Hippocampal formation (tissue), 2 donors: ENCODE measurements around the gene CFAP46.
"Not testable (repeated sequence)": the region's sequence is repeated elsewhere in the genome, so short reads cannot be mapped to it uniquely, and the experiment has no call there.

Source experiments
- DNase-seq, 2 donors: peaks; one replicate each; lab custom pipeline; 2025; lab: John Stamatoyannopoulos, UW

Gene CFAP46

GRCh38 chr10:132827423-132827789, 115.0 kb downstream of the CFAP46 start:
- DNase-seq = no peak

DNA sequence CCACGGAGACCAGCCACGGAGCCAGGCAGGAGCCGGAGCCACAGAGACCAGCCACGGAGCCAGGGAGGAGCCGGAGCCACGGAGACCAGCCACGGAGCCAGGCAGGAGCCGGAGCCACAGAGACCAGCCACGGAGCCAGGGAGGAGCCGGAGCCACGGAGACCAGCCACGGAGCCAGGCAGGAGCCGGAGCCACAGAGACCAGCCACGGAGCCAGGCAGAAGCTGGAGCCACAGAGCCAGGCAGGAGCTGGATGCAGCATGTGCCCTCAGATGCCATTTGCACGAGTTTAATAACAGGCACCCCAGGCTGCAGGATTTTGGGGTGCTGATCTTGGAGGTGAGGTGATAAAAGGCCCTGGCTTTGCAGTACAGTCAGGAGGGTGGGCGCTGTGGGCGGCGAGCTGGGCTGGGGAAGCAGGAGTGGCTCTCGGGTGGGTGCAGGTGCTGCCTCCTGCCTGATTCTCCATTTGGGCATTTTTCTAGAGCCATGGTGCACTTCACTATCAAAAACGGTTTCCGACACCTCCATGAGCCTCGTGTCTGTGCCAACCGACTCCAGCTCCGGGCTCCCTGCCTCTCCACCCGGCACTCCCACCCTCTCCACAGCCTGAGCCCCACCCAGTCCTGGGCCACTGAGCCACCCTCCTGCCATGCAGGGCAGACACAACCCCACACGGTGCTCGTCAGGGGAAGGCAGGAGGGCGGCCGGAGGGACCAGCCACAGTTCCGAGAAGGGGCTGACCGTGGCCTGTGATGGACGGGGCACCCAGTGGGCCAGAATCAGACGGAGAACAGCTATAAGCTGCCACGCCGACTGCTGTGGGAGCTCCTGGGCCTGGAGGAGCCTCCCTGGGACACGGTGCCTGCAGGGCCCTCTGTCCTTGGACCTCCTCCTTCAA, 115.6 kb downstream of the CFAP46 start:
- no peak for DNase-seq

DNA sequence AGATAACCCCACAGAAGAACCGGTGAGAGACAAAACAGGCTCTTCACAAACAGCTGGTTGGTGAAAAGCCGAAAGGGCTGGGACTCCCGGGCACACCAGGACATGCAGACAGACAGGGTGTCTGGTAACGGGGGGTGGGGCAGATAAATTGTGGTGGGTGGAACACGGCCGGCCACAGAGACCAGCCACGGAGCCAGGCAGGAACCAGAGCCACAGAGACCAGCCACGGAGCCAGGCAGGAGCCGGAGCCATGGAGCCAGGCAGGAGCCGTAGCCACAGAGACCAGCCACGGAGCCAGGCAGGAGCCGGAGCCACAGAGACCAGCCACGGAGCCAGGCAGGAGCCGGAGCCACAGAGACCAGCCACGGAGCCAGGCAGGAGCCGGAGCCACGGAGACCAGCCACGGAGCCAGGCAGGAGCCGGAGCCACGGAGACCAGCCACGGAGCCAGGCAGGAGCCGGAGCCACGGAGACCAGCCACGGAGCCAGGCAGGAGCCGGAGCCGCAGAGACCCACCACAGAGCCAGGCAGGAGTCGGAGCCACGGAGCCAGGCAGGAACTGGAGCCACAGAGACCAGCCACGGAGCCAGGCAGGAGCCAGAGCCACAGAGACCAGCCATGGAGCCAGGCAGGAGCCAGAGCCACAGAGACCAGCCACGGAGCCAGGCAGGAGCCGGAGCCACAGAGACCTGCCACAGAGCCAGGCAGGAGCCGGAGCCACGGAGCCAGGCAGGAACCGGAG, 116.4 kb downstream of the CFAP46 start:
- DNase-seq = not testable (repeated sequence)

DNA sequence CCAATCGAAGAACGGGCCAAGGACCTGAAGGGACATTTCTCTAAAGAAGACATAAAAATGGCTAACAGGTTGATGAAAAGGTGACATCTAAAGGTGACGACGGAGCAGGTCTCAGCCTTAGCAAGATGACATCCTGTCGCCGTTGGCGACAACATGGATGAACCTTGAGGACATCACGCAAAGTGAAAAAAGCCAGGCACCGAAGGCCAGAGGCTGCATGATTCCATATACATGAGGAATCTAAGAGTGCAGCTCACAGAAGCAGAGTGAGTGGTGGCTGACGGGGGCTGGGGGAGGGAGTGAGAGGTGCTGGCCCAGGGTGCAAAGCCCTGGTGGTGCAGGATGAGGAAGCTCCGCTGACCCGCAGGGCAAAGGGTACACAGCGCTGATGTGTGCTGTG, 122.3 kb downstream of the CFAP46 start:
- DNase-seq = no peak

DNA sequence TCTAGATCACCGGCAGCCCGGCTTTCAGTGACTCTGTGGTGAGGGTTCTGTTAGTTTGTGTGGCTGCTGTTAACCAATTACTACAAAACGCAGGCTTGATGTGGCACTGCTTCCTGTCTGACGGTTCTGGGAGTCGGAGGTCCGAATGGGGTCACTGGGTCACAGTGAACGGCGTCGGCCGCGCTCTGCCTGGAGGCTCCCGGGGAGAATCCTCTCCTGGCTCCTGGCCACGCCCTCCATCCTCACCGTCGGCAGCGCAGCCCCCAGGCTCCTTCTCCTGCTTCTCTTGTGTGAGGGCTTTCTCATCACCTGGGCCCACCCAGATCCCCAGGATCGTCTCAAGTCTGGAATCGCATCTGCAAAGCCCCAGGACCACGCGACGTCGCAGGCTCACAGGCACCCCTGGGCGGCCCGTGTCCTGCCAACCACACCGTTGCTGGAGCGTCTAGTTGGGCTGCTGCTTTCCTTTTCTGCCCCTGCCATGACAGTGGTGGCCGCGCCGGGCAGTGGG, 124.6 kb downstream of the CFAP46 start:
- DNase-seq = no peak

DNA sequence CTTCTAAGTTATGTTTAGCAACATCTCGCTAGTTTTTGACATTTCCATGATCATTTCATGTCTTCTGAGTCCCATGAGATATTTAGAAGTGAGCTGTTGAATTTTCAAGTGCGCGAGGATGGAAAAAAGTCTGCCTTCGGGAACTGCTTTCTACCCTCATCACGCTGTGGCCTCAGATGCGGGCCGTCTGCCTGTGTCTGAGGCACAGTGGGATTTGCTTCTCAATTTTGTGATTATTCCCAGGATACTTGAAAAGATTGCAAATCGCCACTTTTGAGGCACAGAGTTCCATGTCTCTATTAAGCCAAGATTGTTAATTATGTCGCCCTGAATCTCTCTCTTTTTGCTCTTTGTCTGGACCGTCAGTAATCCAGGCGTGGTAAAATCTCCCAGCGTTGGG, 125.7 kb downstream of the CFAP46 start:
- DNase-seq = no peak

- DNase-seq = no peak
Measured at GRCh38 chr10:132815168-132815857, 127.1 kb downstream of the CFAP46 start.

- no peak for DNase-seq
Measured at GRCh38 chr10:132814469-132814856, 127.9 kb downstream of the CFAP46 start.

DNA sequence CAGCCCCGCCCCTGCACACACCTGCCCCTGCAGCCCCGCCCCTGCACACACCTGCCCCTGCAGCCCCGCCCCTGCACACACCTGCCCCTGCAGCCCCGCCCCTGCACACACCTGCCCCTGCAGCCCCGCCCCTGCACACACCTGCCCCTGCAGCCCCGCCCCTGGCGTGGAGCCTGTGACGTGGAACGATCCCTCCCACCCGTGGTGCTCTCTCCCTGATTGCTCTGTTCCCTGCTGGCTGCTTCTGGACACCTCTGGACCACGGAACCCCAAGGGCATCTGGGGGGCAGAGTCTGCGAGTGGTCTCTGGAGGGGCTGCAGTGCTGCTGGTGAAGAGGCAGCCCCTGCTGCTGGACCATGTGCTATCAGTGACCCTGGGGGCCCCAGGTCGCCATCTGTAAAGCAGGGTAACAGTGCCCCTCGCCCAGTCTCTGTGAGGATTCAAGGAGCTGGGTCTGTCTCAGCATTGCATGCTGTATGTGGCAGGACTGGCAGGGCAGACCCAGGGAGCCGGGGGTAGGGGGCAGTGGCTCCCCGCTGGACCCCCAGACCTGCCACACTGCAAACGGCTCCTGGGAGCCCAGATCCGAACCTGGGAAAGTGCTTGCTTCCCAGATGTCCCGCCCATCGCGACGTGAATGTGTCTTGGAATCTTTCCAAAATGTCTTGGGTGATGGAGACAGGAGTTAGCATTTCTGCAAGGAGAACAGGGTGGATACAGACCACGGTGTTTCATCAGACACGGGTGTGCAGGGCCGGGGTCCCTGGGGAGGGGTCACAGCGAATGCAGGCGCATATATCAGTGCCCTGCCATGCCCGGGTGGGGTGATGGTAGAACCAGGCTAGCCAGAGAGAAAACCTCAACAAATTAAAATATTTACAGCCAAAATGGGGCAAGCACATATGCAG, 128.6 kb downstream of the CFAP46 start:
- no peak for DNase-seq

DNA sequence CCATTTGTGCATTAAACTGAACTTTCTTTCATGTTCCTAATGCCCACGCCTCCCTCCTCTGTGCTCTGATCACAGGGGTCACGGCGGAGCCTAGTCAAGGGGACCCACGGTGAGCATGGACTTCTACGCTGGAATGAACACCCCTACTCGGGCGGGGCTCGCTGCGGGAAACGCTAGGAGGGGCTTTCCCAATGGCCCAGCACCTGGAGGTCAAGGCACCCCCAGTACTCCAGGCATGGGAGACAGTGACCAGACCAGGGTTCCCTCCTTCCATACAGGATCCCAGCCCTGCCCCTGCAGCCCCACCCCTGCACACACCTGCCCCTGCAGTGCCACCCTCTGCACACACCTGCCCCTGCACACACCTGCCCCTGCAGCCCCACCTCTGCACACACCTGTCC, 129.4 kb downstream of the CFAP46 start:
- DNase-seq = no peak

DNA sequence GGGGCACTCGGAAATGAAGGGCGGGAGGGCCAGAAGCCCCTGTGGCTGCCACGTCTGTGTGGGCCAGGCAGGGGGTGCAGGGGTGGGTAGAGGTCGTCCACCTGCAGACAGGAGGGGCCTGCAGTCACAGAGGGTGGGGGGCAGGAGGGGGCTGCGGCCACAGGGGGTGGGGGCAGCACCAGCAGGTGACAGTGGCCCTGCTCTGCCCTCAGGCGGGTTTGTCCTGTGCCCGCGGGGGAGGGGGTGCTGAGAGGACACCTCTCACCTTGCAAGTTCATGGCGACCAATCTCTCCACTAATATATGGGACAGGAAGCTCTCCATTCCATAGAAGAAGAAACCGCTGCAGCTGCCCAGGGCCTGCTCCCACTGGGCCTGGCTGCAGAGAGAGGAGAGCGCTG, 129.8 kb downstream of the CFAP46 start:
- DNase-seq = no peak

GRCh38 chr10:132811891-132812481, 130.4 kb downstream of the CFAP46 start:
- DNase-seq = no peak

GRCh38 chr10:132810807-132811700, 131.3 kb downstream of the CFAP46 start:
- DNase-seq = no peak

DNA sequence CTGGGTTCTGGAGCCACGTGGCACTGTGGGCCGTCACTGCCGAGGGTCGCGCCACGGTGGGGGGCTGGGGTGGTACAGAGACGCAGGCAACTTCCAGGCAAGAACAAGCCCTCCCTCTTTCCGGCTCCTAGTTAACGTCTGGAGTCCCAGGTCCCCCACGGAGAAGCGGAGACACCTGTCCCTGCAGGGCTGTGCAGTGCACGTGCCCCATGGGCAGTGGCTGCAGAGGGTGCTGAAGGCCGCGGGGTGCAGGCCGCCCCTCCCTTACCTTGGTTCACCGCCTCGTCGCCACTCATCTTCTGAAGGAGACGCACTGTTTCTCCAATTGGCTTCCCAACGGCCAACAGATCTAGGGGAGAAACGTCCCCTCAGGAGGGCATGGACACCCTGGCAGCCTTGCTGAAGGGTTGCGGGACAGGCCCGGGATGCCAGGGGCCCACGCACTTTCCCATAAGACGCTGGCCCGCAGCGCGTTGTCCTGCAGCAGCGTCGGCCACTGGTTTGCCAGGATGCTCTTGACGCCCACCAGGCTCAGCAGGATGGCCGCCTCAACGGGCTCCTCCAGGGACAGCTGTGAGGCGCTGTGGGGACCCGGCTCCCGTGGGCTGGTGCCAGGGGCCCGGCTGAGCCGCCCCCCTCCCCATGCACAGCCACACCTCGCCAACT, 132.1 kb downstream of the CFAP46 start:
- no peak for DNase-seq

GRCh38 chr10:132809232-132810140, 132.9 kb downstream of the CFAP46 start:
- no peak for DNase-seq

DNA sequence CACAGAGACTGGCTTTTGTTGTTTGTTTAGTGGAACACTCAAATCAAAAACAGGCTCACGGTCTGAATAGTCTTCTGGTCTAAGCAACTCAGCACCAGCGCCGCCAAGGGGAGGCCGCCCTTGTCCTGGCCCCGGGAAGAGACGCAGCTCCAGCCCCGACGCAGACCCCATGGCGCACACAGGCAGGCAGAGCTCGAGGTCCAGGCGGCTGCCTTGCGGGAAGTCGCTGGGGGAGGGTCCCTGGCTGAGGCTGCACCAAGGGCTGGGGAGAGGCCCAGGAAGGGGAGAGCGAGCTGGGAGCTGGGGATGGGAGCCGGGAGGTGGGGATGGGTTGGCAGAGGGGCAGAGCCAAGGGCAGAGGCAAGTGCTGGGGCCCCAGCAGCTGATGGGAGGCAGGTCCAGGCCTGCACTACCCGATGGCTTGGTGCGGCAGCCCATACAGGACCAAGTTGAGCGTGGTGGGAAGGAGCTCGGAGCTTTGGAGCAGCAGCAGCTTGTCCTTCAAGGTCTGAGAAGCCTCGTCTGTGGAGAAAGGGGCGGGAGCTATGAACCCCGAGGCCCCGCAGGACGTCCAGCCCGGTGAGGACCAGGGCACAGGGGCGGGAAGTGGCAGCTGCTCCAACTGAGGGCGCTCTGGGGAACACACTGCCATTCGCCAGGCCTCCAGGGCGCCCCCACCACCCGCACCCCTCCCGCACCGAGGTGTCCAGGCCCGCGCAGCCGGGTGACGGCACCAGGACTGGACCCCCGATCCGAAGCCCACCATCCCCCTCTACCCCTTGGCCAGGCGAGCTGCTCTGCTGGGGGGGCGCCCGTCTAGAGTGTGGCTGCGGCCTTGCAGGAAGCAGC, 133.8 kb downstream of the CFAP46 start:
- no peak for DNase-seq

GRCh38 chr10:132807621-132808049, 134.7 kb downstream of the CFAP46 start:
- no peak for DNase-seq
